Measurements from ENCODE around the gene CLSTN2. TPM values are rescaled to one million over a fixed set of nuclear protein-coding genes. Genes with fewer than 3 reads are reported as not detected.

Gene CLSTN2
- total and polyA plus RNA-seq, 2 of the 8 experiments (the other 6 are each of a cell fraction or from before 2014, with no cell fraction given), result 0.39 to 0.52 TPM

- TF ChIP-seq ASH2L (IDR thresholded peaks at IDR 0.05; ENCODE audit: low read length), result no peak
- TF ChIP-seq TBP (IDR thresholded peaks at IDR 0.05; ENCODE audit: low read depth, low read length), result no peak
- no peak for TF ChIP-seq KDM1A (IDR thresholded peaks at IDR 0.05; ENCODE audit: borderline replicate concordance, low read length)
- TF ChIP-seq, protein P1, sequence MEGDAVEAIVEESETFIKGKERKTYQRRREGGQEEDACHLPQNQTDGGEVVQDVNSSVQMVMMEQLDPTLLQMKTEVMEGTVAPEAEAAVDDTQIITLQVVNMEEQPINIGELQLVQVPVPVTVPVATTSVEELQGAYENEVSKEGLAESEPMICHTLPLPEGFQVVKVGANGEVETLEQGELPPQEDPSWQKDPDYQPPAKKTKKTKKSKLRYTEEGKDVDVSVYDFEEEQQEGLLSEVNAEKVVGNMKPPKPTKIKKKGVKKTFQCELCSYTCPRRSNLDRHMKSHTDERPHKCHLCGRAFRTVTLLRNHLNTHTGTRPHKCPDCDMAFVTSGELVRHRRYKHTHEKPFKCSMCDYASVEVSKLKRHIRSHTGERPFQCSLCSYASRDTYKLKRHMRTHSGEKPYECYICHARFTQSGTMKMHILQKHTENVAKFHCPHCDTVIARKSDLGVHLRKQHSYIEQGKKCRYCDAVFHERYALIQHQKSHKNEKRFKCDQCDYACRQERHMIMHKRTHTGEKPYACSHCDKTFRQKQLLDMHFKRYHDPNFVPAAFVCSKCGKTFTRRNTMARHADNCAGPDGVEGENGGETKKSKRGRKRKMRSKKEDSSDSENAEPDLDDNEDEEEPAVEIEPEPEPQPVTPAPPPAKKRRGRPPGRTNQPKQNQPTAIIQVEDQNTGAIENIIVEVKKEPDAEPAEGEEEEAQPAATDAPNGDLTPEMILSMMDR (IDR thresholded peaks at IDR 0.05; ENCODE audit: control extremely low read depth in 1 of 3, insufficient read depth in 1 of 3, low read depth in 1 of 3, low read length in 3 of 3), result no peak
- TF ChIP-seq SUZ12 (IDR thresholded peaks at IDR 0.05; ENCODE audit: low read length), result no peak
- no peak for TF ChIP-seq RAD21 (IDR thresholded peaks at IDR 0.05 in 1 of 2, conservative IDR thresholded peaks at IDR 0.05 in 1 of 2; ENCODE audit: low read depth in 2 of 2, low read length in 2 of 2)
Measured at GRCh38 chr3:139974809-139975425, 39.9 kb downstream of the CLSTN2 start (continued).

All from H1 (cell line).